WI38 (cell line): ENCODE results near the gene ADAM10.

Source experiments
- H3K4me3 ChIP-seq: 2 replicates; pipeline ENCODE4 v1.5.1; 2011; ENCODE audit warnings: low read depth, mild to moderate bottlenecking, control low read depth, low read length
- TF ChIP-seq, protein P1 (sequence below): IDR thresholded peaks from 2 replicates; pipeline ENCODE4 v1.5.1; 2012; ENCODE audit warnings: low read depth, mild to moderate bottlenecking, control low read depth, low read length

The ADAM10 gene

DNA sequence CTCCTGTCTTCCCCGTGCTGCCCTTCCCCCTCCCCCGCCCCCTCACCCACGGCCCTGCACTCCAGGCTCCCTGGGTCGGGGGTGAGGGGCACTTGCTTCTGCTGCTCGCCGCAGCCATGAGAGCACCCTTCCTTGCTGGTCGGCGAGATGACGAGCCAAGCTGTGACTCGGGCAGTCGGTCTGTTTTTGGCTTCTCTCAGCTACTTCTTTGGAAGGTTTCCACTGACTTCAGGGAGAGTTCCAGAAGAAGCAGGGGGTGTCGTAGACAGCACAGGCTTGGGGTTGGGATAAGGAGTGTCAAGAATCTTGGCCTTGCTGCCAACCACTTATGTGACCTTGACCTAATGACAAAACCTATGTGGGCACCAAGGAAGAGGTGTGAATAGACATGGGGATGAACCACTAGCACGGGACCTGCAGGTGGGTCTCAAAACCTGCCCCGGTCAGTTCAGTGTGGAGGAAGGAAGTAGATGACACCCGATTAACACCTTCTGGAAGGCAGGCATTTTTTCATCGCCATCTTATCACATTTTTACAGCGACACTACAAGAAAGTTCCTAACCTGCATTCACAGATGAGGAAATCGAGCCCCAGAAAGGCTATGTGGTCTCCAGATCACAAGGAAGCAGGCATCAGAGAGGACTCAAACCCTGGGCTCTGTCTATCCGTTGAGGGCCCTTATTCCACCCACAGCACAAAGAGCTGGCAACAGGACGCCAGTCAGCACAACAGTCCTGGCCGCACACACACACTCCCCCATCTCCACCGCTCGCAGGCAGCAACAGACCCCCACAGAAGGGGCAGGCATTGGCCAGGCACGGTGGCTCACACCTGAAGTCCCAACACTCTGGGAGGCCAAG, 196.8 kb downstream of the ADAM10 start:
- H3K4me3 ChIP-seq = peak overlapping the region; percentile 45; the same call in 1 of the 2 replicates
- TF ChIP-seq, protein P1, sequence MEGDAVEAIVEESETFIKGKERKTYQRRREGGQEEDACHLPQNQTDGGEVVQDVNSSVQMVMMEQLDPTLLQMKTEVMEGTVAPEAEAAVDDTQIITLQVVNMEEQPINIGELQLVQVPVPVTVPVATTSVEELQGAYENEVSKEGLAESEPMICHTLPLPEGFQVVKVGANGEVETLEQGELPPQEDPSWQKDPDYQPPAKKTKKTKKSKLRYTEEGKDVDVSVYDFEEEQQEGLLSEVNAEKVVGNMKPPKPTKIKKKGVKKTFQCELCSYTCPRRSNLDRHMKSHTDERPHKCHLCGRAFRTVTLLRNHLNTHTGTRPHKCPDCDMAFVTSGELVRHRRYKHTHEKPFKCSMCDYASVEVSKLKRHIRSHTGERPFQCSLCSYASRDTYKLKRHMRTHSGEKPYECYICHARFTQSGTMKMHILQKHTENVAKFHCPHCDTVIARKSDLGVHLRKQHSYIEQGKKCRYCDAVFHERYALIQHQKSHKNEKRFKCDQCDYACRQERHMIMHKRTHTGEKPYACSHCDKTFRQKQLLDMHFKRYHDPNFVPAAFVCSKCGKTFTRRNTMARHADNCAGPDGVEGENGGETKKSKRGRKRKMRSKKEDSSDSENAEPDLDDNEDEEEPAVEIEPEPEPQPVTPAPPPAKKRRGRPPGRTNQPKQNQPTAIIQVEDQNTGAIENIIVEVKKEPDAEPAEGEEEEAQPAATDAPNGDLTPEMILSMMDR = no peak

DNA sequence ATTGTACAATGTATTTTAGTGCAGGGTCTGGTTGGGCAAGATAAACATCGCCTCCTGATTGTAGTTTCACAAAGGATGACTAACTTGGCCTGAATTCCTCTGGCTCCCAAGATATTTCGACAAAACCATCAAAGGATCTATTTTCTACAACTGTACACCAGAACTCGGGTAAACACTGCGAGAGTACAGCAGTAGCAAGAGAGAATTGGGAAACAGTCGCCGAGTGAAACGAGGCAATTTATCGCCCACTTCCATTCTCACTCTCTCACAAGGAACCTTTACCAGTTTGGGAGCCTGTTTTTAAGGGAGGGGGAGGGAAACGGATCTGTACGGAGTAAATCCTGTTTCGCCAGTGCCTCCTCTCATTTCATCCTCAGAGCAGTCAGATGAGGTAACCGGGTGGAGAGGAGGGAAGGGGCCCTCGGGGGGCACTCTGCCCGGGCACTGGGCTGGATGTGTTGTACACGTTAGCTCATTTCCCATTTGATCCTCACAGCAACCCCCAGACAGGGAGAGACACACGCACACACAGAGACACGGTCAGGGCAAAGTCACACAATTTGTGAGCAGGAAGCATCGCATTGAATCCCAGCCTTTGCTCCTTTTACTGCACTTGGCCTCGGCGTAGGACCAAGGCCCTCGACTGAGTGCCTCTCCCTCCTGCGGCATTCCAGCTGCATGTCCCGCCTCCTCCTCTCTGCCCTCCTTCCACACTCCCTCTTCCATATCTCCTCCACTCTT, 197.6 kb downstream of the ADAM10 start:
- peak overlapping the region; percentile 45 for H3K4me3 ChIP-seq
- TF ChIP-seq, protein P1 = no peak

DNA sequence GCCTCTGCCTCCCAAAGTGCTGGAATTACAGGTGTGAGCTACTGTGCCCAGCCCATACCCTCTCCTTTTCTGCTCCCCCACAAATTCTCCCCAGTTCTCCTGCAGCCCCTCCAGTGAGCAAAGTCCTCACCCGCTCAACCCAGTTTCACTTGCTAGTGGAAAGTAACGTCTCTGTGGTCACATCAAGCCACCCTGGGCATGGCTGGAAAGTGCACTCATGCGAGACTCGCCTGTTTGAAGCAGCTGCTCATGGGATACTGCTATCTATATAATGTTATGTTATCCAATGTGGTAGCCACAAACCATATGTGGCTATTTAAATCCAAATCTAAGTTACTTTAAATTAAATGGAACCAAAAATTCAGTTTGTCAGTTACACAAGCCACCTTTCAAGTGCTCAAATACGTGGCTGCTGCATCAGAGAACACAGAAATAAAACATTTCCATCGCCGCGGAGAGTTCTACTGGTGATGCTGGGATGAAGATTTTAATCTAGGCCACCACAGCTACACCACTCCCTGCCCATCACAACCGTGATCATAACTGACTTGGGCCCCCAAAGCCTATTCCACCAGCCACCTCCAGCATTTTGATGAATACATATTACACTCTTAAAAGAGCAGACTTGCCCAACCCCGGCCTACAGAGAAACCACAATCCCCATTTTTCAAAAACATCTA, 198.3 kb downstream of the ADAM10 start:
- TF ChIP-seq, protein P1 = no peak
- no peak overlapping the region for H3K4me3 ChIP-seq

DNA sequence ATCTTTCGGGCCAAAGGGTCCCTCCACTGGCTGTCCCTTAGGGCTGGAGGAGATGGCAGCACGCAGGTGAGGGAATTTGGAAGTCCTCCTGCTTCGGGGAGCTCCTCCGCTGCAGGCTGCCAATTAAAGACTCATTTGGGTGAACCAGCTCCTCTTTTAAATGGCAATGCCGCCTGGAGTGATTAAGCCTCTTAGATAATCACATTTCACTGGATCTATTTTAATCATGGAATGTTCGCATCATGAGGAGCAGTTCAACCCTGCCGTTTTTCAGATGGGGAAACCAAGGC, 199.8 kb downstream of the ADAM10 start:
- no peak overlapping the region for H3K4me3 ChIP-seq

DNA sequence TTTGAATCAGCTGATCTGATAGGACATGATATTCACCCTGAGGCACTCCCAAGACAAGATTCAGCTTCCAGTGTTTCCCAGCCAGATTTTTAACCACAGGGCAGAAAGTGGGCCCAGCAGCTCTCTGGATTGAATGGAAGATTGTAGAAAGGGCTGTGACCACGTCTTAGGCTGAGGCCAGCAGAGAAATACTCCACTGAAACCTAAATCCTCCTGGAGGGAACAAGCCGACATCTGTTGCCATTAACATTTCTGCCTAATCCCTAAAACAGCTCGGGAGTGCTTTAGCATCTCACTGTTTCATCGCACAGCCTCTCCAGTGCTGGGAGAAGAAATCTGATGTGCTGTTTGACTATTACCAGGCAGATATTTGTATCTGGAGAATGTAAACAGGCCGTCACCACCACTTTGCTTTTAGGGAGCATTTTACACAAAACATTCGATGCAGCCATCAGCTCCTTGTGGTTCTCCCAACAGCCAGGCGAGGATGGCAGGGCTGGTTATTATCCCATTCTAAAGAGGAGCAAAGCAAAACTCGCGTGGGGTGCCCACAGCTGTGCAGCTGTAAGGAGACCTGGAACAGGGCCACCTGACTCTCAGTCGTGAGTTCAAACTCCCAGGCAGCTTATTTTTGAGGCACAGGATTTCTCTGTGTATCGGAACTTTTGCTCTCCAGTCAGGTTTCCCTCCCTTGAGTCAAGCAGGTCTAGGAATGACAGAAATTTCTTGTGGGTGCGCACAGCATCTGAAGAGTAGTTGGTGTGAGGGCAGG, 200.3 kb downstream of the ADAM10 start:
- TF ChIP-seq, protein P1 = no peak
- no peak overlapping the region for H3K4me3 ChIP-seq

More for the DNA sequence above, 199.8 kb downstream of the ADAM10 start:
- TF ChIP-seq, protein P1 = no peak

DNA sequence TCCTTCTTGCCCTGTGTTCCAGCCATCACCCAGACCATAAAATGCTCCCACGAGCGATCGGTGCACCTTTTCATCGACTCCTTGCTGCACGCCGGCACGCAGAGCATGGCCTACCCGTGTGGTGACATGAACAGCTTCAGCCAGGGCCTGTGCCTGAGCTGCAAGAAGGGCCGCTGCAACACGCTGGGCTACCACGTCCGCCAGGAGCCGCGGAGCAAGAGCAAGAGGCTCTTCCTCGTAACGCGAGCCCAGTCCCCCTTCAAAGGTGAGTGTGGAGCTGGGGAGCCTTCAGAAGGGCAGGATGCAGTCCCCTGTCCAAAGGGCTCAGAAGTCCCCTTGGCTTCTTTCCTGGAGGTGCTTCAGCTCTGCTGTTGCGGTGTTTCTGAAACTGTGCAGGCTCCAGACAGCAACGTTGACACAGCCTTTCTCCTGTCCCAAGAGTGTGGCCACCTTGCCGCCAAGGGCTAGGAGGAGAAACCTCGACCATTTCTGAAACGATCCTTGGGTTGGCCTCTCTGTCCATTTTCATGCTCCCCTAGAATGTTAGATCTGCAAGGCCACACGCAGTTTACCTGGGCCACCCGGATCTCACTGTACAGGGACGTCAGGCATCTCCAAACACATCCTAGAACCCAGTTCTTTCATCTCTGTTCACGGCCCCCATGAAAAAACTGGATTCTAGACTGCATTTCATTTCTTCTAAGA, 201.0 kb downstream of the ADAM10 start:
- TF ChIP-seq, protein P1 = no peak
- H3K4me3 ChIP-seq = no peak overlapping the region
